Measurements from ENCODE around the gene DDRGK1.

The DDRGK1 gene

GRCh38 chr20:3224681-3225421, 20.4 kb upstream of the DDRGK1 start:
- H4K20me1 ChIP-seq (ENCODE audit: low read depth, low read length), result no peaks in the 10 kb centered on the region
- TF ChIP-seq CTCF (IDR thresholded peaks at IDR 0.05; ENCODE audit: insufficient read depth, low read length, poor library complexity, severe bottlenecking) (no peak), EZH2phosphoT487 (conservative IDR thresholded peaks at IDR 0.05; ENCODE audit: low read length) (no peak)
- H2AFZ ChIP-seq (ENCODE audit: low read depth, low read length, severe bottlenecking), result no peak overlapping the region
- no peak overlapping the region for H3K27ac ChIP-seq (ENCODE audit: low read depth, low read length)
- H3K27me3 ChIP-seq (ENCODE audit: low read length), result no peaks in the 10 kb centered on the region
- H3K9me2 ChIP-seq (replicated peaks; ENCODE audit: insufficient read depth, low read length), result no peaks in the 10 kb centered on the region
- no peaks in the 10 kb centered on the region for H3F3A ChIP-seq (ENCODE audit: insufficient read depth)
- no peaks in the 10 kb centered on the region for H3K9me3 ChIP-seq (ENCODE audit: insufficient read depth, low read length)
- H3K4me3 ChIP-seq (ENCODE audit: insufficient read depth, low read length, poor library complexity, severe bottlenecking), result no peak overlapping the region
- no peak overlapping the region for H3K4me2 ChIP-seq (ENCODE audit: low read depth, low read length, poor library complexity, severe bottlenecking)
- H3K36me3 ChIP-seq (ENCODE audit: low read length), result no peaks in the 10 kb centered on the region
- H3K9ac ChIP-seq (ENCODE audit: low read length), result no peak overlapping the region
- H3K79me2 ChIP-seq (ENCODE audit: insufficient read depth, low read length), result no peaks in the 10 kb centered on the region

GRCh38 chr20:3223994-3224680, 19.7 kb upstream of the DDRGK1 start:
- Histone ChIP-seq H3K4me3 (ENCODE audit: insufficient read depth, low read length, poor library complexity, severe bottlenecking) (no peak overlapping the region), H3K27ac (ENCODE audit: low read depth, low read length) (no peak overlapping the region), H3K79me2 (ENCODE audit: insufficient read depth, low read length) (no peaks in the 10 kb centered on the region), H3K9me2 (replicated peaks; ENCODE audit: insufficient read depth, low read length) (no peaks in the 10 kb centered on the region), H3K4me2 (ENCODE audit: low read depth, low read length, poor library complexity, severe bottlenecking) (no peak overlapping the region), H3K9me3 (ENCODE audit: insufficient read depth, low read length) (no peaks in the 10 kb centered on the region), H2AFZ (ENCODE audit: low read depth, low read length, severe bottlenecking) (no peak overlapping the region), H3F3A (ENCODE audit: insufficient read depth) (no peaks in the 10 kb centered on the region), H3K36me3 (ENCODE audit: low read length) (no peaks in the 10 kb centered on the region), H3K9ac (ENCODE audit: low read length) (no peak overlapping the region), H3K27me3 (ENCODE audit: low read length) (no peaks in the 10 kb centered on the region), H4K20me1 (ENCODE audit: low read depth, low read length) (no peaks in the 10 kb centered on the region)
- no peak for TF ChIP-seq CTCF (IDR thresholded peaks at IDR 0.05; ENCODE audit: insufficient read depth, low read length, poor library complexity, severe bottlenecking)
- no peak for TF ChIP-seq EZH2phosphoT487 (conservative IDR thresholded peaks at IDR 0.05; ENCODE audit: low read length)

- no peaks in the 10 kb centered on the region for H4K20me1 ChIP-seq (ENCODE audit: low read depth, low read length)
- no peaks in the 10 kb centered on the region for H3K27me3 ChIP-seq (ENCODE audit: low read length)
- H2AFZ ChIP-seq (ENCODE audit: low read depth, low read length, severe bottlenecking), result no peak overlapping the region
- no peak overlapping the region for H3K4me2 ChIP-seq (ENCODE audit: low read depth, low read length, poor library complexity, severe bottlenecking)
- no peaks in the 10 kb centered on the region for H3F3A ChIP-seq (ENCODE audit: insufficient read depth)
- H3K79me2 ChIP-seq (ENCODE audit: insufficient read depth, low read length), result no peaks in the 10 kb centered on the region
- no peak overlapping the region for H3K4me3 ChIP-seq (ENCODE audit: insufficient read depth, low read length, poor library complexity, severe bottlenecking)
- H3K9me2 ChIP-seq (replicated peaks; ENCODE audit: insufficient read depth, low read length), result no peaks in the 10 kb centered on the region
- TF ChIP-seq EZH2phosphoT487 (conservative IDR thresholded peaks at IDR 0.05; ENCODE audit: low read length) (no peak), CTCF (IDR thresholded peaks at IDR 0.05; ENCODE audit: insufficient read depth, low read length, poor library complexity, severe bottlenecking) (no peak)
- no peaks in the 10 kb centered on the region for H3K36me3 ChIP-seq (ENCODE audit: low read length)
- H3K9me3 ChIP-seq (ENCODE audit: insufficient read depth, low read length), result no peaks in the 10 kb centered on the region
- no peak overlapping the region for H3K27ac ChIP-seq (ENCODE audit: low read depth, low read length)
- no peak overlapping the region for H3K9ac ChIP-seq (ENCODE audit: low read length)
Observed at GRCh38 chr20:3223651-3223993, 19.1 kb upstream of the DDRGK1 start.

Measured in SU-DHL-6 (cell line).